ENCODE measurements around the gene GPC2.

Gene GPC2

DNA sequence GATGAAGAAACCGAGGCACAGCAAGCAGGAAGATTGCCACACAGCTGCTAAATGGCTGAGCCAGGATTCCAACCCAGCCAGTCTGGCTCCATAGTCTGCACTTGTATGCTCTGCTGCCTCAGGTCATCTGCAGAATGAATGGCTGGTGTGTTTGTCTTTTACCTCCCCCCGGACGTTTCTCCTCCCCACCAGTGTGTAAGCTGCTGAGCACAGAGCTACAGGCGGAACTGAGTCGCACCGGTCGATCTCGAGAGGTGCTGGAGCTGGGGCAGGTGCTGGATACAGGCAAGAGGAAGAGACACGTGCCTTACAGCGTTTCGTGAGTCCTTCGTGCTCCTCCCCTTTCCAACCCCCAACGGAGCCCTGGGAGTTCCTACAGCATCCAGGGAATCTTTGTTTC lies 55.1 kb downstream of the GPC2 start:
- Histone ChIP-seq H3K4me2 (ENCODE audit: low read length) (no peak overlapping the region), H3K4me3 (ENCODE audit: low read depth, low read length) (no peak overlapping the region), H3K79me2 (peaks cover 8% of the 10 kb centered on the region), H3K9me3 (ENCODE audit: control insufficient read depth, low read length) (no peaks in the 10 kb centered on the region), H3K27me3 (ENCODE audit: control insufficient read depth, insufficient read depth, low read length) (no peaks in the 10 kb centered on the region), H3K27ac (no peak overlapping the region), H3K4me1 (peaks cover 7% of the 10 kb centered on the region), H3K9ac (no peak overlapping the region), H2AFZ (no peak overlapping the region), H3K36me3 (ENCODE audit: control insufficient read depth, insufficient read depth, low read length) (no peaks in the 10 kb centered on the region)
- TF ChIP-seq CTCF (IDR thresholded peaks at IDR 0.05), result no peak

DNA sequence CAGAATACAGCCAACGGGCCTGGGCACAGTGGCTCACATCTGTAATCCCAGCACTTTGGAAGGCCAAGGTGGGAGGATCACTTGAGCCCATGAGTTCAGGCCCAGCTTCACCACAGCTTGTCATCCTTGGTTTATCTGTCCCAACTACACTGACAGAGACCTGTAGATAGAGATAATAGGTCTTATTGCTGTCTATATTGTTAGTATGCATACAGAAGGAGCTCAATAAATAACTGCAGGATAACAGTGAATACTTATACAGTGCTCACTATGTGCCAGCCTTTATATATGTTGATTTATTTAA lies 56.5 kb downstream of the GPC2 start:
- Histone ChIP-seq H3K4me3 (ENCODE audit: low read depth, low read length) (no peak overlapping the region), H3K27ac (peak overlapping the region; percentile 97)

DNA sequence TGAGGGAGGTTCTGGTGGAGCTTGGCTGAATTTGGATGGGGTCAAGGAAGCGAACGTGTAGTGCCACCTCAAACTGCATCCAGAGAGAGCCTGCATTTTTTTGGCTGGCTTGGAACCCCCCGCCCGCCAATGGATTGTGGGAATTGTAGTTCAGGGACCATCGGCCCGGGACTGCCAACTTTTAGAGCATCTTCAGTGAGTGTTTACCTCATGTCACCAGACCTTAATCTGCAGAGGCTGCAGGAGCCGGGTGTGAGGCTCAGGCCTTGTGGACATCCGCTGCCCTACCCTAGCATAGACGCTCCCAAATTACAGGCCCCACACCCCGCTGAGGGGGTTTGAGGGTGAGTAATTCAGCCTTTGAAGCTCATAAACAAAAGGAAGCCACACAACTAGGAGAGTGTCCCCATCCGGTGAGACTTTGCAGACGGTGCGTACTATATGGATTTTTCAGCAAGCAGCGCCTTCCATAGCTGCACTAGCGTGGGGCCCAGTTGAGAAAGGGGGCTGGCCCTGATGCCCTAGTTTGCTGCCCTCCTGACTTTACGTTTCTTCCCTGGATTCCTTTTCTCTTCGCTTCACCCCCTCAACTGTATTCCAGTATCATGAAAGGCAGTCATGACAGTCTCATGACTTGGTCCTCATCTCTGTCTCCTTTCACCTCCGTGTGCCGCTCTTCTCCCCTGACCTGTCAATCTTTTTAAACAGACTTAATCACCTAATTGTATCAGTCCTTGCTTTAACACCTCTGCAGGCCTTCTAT lies 57.0 kb downstream of the GPC2 start:
- Histone ChIP-seq H2AFZ (peak overlapping the region; percentile 97), H3K9ac (no peak overlapping the region), H3K27me3 (ENCODE audit: control insufficient read depth, insufficient read depth, low read length) (no peaks in the 10 kb centered on the region), H3K79me2 (peaks cover 8% of the 10 kb centered on the region), H3K9me3 (ENCODE audit: control insufficient read depth, low read length) (no peaks in the 10 kb centered on the region), H3K4me3 (ENCODE audit: low read depth, low read length) (peak overlapping the region; percentile 95), H3K27ac (peak overlapping the region; percentile 97), H3K4me2 (ENCODE audit: low read length) (peak overlapping the region; percentile 92), H3K36me3 (ENCODE audit: control insufficient read depth, insufficient read depth, low read length) (no peaks in the 10 kb centered on the region), H3K4me1 (peaks cover 7% of the 10 kb centered on the region)
- no peak for TF ChIP-seq CTCF (IDR thresholded peaks at IDR 0.05)

More for the DNA sequence above, 56.5 kb downstream of the GPC2 start:
- Histone ChIP-seq H3K4me2 (ENCODE audit: low read length) (peak overlapping the region; percentile 92), H3K27me3 (ENCODE audit: control insufficient read depth, insufficient read depth, low read length) (no peaks in the 10 kb centered on the region), H3K4me1 (peaks cover 7% of the 10 kb centered on the region), H3K79me2 (peaks cover 8% of the 10 kb centered on the region), H2AFZ (no peak overlapping the region), H3K9me3 (ENCODE audit: control insufficient read depth, low read length) (no peaks in the 10 kb centered on the region), H3K9ac (no peak overlapping the region), H3K36me3 (ENCODE audit: control insufficient read depth, insufficient read depth, low read length) (no peaks in the 10 kb centered on the region)
- TF ChIP-seq CTCF (IDR thresholded peaks at IDR 0.05), result no peak
